H9 (cell line): ENCODE measurements around the gene CABLES2. TPM values are rescaled to one million over a fixed set of nuclear protein-coding genes. Genes with fewer than 3 reads are reported as not detected.

Experiments used
- DNase-seq: peaks from one replicate; pipeline ENCODE4 v3.0.0-alpha.2; 2017
- H2AFZ ChIP-seq: one replicate; pipeline ENCODE4 v1.6.1; 2013; ENCODE audit warnings: mild to moderate bottlenecking, low read length, control low read depth, moderate library complexity
- H2AK5ac ChIP-seq: 2 replicates; pipeline ENCODE4 v1.6.1; 2013; ENCODE audit warnings: low read length, control low read depth, mixed read lengths; ENCODE audit not compliant: insufficient read length
- H2BK120ac ChIP-seq: one replicate; pipeline ENCODE4 v1.6.1; 2013; ENCODE audit warnings: low read depth, mild to moderate bottlenecking, low read length, control low read depth, inconsistent platforms; ENCODE audit not compliant: poor library complexity, severe bottlenecking
- H2BK12ac ChIP-seq: 2 replicates; pipeline ENCODE4 v1.6.1; 2013; ENCODE audit warnings: low read length, control low read depth, mixed read lengths, low read depth; ENCODE audit not compliant: insufficient read length
- H2BK15ac ChIP-seq: 2 replicates; pipeline ENCODE4 v1.6.1; 2013; ENCODE audit warnings: low read depth, low read length, control low read depth
- H2BK20ac ChIP-seq: one replicate; pipeline ENCODE4 v1.6.1; 2013; ENCODE audit warnings: low read depth, mild to moderate bottlenecking, low read length, control low read depth, inconsistent platforms; ENCODE audit not compliant: poor library complexity, severe bottlenecking
- H2BK5ac ChIP-seq: 2 replicates; pipeline ENCODE4 v1.6.1; 2013; ENCODE audit warnings: low read length, control low read depth, mixed read lengths; ENCODE audit not compliant: insufficient read length
- H3K14ac ChIP-seq: 2 replicates; pipeline ENCODE4 v1.6.1; 2013; ENCODE audit warnings: low read length, control low read depth; ENCODE audit not compliant: insufficient read depth
- H3K18ac ChIP-seq: 2 replicates; pipeline ENCODE4 v1.6.1; 2013; ENCODE audit warnings: low read depth, mild to moderate bottlenecking, mixed read lengths, low read length, control low read depth; ENCODE audit not compliant: insufficient read length
- H3K23ac ChIP-seq: 2 replicates; pipeline ENCODE4 v1.6.1; 2013; ENCODE audit warnings: low read length, control low read depth, mixed read lengths, low read depth; ENCODE audit not compliant: insufficient read length
- H3K23me2 ChIP-seq: 2 replicates; pipeline ENCODE4 v1.6.1; 2013; ENCODE audit warnings: low read depth, mild to moderate bottlenecking, mixed read lengths, low read length, control low read depth; ENCODE audit not compliant: insufficient read length, poor library complexity, severe bottlenecking
- H3K27ac ChIP-seq: 2 replicates; pipeline ENCODE4 v1.5.1; 2013; ENCODE audit warnings: low read length, control low read depth, mixed read lengths, low read depth; ENCODE audit not compliant: insufficient read length
- H3K27me3 ChIP-seq: 2 replicates; pipeline ENCODE4 v1.6.1; 2013; ENCODE audit warnings: low read length, control low read depth, inconsistent platforms; ENCODE audit not compliant: insufficient read depth
- H3K4ac ChIP-seq: 2 replicates; pipeline ENCODE4 v1.6.1; 2013; ENCODE audit warnings: low read depth, mild to moderate bottlenecking, control low read depth, inconsistent platforms, low read length, moderate library complexity
- H3K4me1 ChIP-seq: 2 replicates; pipeline ENCODE4 v1.6.1; 2013; ENCODE audit warnings: low read length, control low read depth, inconsistent platforms; ENCODE audit not compliant: insufficient read depth
- H3K4me2 ChIP-seq: 2 replicates; pipeline ENCODE4 v1.6.1; 2013; ENCODE audit warnings: low read length, control low read depth, mixed read lengths; ENCODE audit not compliant: insufficient read length, insufficient read depth
- H3K56ac ChIP-seq: 2 replicates; pipeline ENCODE4 v1.6.1; 2013; ENCODE audit warnings: low read depth, mild to moderate bottlenecking, mixed read lengths, low read length, control low read depth; ENCODE audit not compliant: insufficient read length
- H3K79me1 ChIP-seq: 2 replicates; pipeline ENCODE4 v1.6.1; 2013; ENCODE audit warnings: low read depth, mild to moderate bottlenecking, moderate library complexity, low read length, control low read depth, inconsistent platforms; ENCODE audit not compliant: insufficient read depth, poor library complexity, severe bottlenecking
- H3K79me2 ChIP-seq: 2 replicates; pipeline ENCODE4 v1.6.1; 2013; ENCODE audit warnings: low read length, control low read depth, inconsistent platforms; ENCODE audit not compliant: insufficient read depth
- H3K9ac ChIP-seq: 2 replicates; pipeline ENCODE4 v1.6.1; 2013; ENCODE audit warnings: low read length, control low read depth, mixed read lengths; ENCODE audit not compliant: insufficient read length; ENCODE audit errors: extremely low read depth
- H3K9me3 ChIP-seq: one replicate; pipeline ENCODE4 v1.6.1; 2013; ENCODE audit warnings: low read depth, low read length, inconsistent platforms; ENCODE audit not compliant: control insufficient read depth
- H3T11ph ChIP-seq: one replicate; pipeline ENCODE4 v1.6.1; 2013; ENCODE audit warnings: mild to moderate bottlenecking, low read length, control low read depth, inconsistent platforms
- H4K20me1 ChIP-seq: one replicate; pipeline ENCODE4 v1.6.1; 2013; ENCODE audit not compliant: control insufficient read depth, insufficient read length, insufficient read depth
- H4K5ac ChIP-seq: 2 replicates; pipeline ENCODE4 v1.6.1; 2013; ENCODE audit warnings: low read depth, mild to moderate bottlenecking, mixed read lengths, low read length, control low read depth; ENCODE audit not compliant: insufficient read length
- H4K8ac ChIP-seq: replicated peaks from 2 replicates; pipeline ENCODE4 v1.6.1; 2013; ENCODE audit warnings: low read length, control low read depth, mixed read lengths, low read depth; ENCODE audit not compliant: insufficient read length
- H4K91ac ChIP-seq: 2 replicates; pipeline ENCODE4 v1.6.1; 2013; ENCODE audit warnings: low read depth, mild to moderate bottlenecking, moderate library complexity, mixed read lengths, low read length, control low read depth; ENCODE audit not compliant: insufficient read length
- H3K27ac Mint-ChIP-seq, 3 experiments: 2 replicates in 2 of 3; 3 replicates in 1 of 3; pipeline ENCODE4 v1.8.0; 2020 to 2021; ENCODE audit warnings: mixed read lengths in 3 of 3, mild to moderate bottlenecking in 1 of 3, moderate library complexity in 1 of 3
- H3K27me3 Mint-ChIP-seq: 2 replicates; pipeline ENCODE4 v1.8.0; 2021; ENCODE audit warnings: low read depth, mild to moderate bottlenecking, moderate library complexity, mixed read lengths
- H3K36me3 Mint-ChIP-seq, 3 experiments: 2 replicates in 2 of 3; 3 replicates in 1 of 3; pipeline ENCODE4 v1.8.0; 2020 to 2021; ENCODE audit warnings: low read depth in 3 of 3, mixed read lengths in 3 of 3; ENCODE audit not compliant: insufficient read depth in 1 of 3
- H3K4me1 Mint-ChIP-seq, 2 experiments: 2 replicates each; pipeline ENCODE4 v1.8.0; 2020; ENCODE audit warnings: mixed read lengths in 2 of 2
- H3K4me3 Mint-ChIP-seq, 2 experiments: 2 replicates in 1 of 2; 3 replicates in 1 of 2; pipeline ENCODE4 v1.8.0; 2020 to 2021; ENCODE audit warnings: mild to moderate bottlenecking in 2 of 2, mixed read lengths in 2 of 2, moderate library complexity in 1 of 2
- H3K9me3 Mint-ChIP-seq, 2 experiments: 2 replicates in 1 of 2; 3 replicates in 1 of 2; pipeline ENCODE4 v1.8.0; 2020; ENCODE audit warnings: mild to moderate bottlenecking in 2 of 2, mixed read lengths in 2 of 2, moderate library complexity in 1 of 2
- CTCF ChIP-seq: fragments of 200-600 bp; sonication (generic); conservative IDR thresholded peaks from 3 replicates; pipeline ENCODE4 v1.8.0; 2021; ENCODE audit warnings: antibody characterized with exemption, mild to moderate bottlenecking
- WGBS: extraction: QIAGEN DNeasy Blood & Tissue Kit; methylation state at CpG from one replicate; pipeline ENCODE4 v1.1.7; 2013; ENCODE audit warnings: missing lambda C conversion rate, low lambda C conversion rate, mixed read lengths; ENCODE audit not compliant: insufficient read length; ENCODE audit errors: extremely low coverage; 5-methylcytosine and 5-hydroxymethylcytosine counted together
- total RNA-seq: library from RNA; stranded (reverse); gene quantifications from 2 replicates; pipeline ENCODE4 v1.2.1, GENCODE V29; 2021

CABLES2 gene
- total RNA-seq, 1 experiment from 2014 or later, result 10.8 TPM

DNA sequence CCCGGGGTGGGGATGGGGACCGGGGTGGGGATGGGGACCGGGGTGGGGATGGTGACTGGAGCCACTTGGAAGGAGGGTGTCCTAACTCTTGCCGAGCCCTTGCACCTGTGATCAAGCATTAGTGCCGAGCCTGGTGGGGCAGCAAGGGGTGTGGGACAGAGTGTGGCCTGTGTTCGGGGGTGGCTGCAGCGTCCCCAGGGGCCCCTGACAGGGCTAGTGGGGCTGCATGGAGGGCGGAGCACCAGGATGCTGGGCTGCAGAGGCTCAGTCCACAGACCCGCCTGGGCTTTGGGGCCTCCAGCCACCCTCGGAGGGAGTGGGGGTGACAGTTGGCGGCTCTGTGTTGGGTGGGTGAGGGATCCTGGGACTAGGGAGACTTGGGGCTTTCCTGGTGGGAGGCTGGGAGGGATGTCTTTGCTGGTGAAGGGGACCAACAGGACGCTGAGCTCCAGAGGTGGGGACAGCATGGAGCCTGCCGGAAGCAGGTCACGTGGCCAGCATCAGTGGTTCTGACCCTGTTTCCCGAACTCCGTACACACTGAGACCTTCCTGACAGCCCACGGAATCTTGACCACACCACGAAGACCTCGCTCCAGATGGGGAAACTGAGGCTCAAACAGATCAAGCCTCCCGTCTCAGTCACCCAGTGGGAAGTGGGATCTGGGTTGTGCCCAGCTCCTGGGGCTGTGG is 15.7 kb upstream of the CABLES2 start:
- TF ChIP-seq CTCF, result no peak
- Histone ChIP-seq H3T11ph (no peak overlapping the region), H3K9ac (no peak overlapping the region), H2BK12ac (no peak overlapping the region), H2BK5ac (no peak overlapping the region), H3K14ac (0 out of 2 replicates have a peak overlapping the region, but pooled peaks have one; percentile 12), H4K5ac (no peak overlapping the region), H4K91ac (no peak overlapping the region), H3K23me2 (no peaks in the 10 kb centered on the region), H4K20me1 (no peaks in the 10 kb centered on the region), H3K18ac (no peak overlapping the region), H3K79me2 (no peaks in the 10 kb centered on the region), H3K4me1 (no peaks in the 10 kb centered on the region; the same call in 1 of the 2 replicates), H3K56ac (no peak overlapping the region), H2AK5ac (no peak overlapping the region), H3K9me3 (no peaks in the 10 kb centered on the region), H3K27me3 (no peaks in the 10 kb centered on the region), H3K79me1 (no peaks in the 10 kb centered on the region), H3K4ac (no peak overlapping the region), H2BK20ac (no peak overlapping the region), H3K27ac (no peak overlapping the region), H4K8ac (no peak overlapping the region), H3K23ac (no peak overlapping the region), H2AFZ (no peak overlapping the region), H2BK15ac (no peak overlapping the region), H2BK120ac (no peak overlapping the region), H3K4me2 (no peak overlapping the region)
- no peaks in the 10 kb centered on the region; the same call in 1 of the 2 replicates for H3K27me3 Mint-ChIP-seq
- WGBS, result no CpG with 5 or more reads among the region's 20 CpGs
- H3K4me1 Mint-ChIP-seq, result peaks cover 9 to 36% of the 10 kb centered on the region in 2 experiments
- no peak for DNase-seq
- H3K36me3 Mint-ChIP-seq, result peaks cover 0 to 4% (median 4%) of the 10 kb centered on the region in 3 experiments; a peak in 1 of 7 replicates
- peaks cover 3 to 5% of the 10 kb centered on the region in 2 experiments; a peak in 2 of 5 replicates for H3K9me3 Mint-ChIP-seq
- H3K27ac Mint-ChIP-seq, result no peak overlapping the region
- no peak overlapping the region for H3K4me3 Mint-ChIP-seq
